D721Med (cell line): ENCODE measurements around the gene SPRYD4.

Experiments
- DNase-seq: peaks from one replicate; pipeline ENCODE4 v3.0.0; 2011; ENCODE audit warnings: low spot score; ENCODE audit not compliant: insufficient read length
- FAIRE-seq: peaks from 2 replicates; lab custom pipeline; 2011; peaks lifted over from hg19 to GRCh38; lab: Jason Lieb, UNC
- CTCF ChIP-seq: IDR thresholded peaks from 2 replicates; pipeline ENCODE4 v1.5.1; 2012; ENCODE audit warnings: mild to moderate bottlenecking, control low read depth; ENCODE audit not compliant: insufficient read depth; ENCODE audit errors: missing control alignments

Gene SPRYD4

GRCh38 chr12:56522411-56523193 lies 54.2 kb downstream of the SPRYD4 start:
- TF ChIP-seq CTCF, result no peak
- FAIRE-seq (no peak), DNase-seq (no peak)

GRCh38 chr12:56528846-56529245 lies 60.5 kb downstream of the SPRYD4 start:
- no peak for TF ChIP-seq CTCF
- FAIRE-seq, result no peak
- DNase-seq, result no peak
